ENCODE measurements around the gene DYSF.

The DYSF gene

DNA sequence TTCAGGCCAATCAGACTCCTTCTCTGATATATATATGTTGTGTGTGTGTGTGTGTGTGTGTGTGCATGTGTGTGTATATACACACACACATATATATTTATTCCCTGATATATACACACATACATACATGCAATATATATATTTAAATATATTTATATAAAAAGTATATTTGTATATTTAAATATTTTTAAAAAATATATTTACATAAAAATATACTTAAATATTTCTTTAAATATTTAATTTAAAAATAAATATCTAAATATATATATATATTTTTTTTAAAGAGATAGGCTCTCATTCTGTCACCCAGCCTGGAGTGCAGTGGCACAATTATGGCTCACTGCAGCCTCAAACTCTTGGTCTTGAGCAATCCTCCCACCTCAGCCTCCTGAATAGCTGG, 281.3 kb downstream of the DYSF start:
- no peak overlapping the region for H3K27ac ChIP-seq
- no peak for TF ChIP-seq ZFX (IDR thresholded peaks at IDR 0.05)
- TF ChIP-seq, protein P1, sequence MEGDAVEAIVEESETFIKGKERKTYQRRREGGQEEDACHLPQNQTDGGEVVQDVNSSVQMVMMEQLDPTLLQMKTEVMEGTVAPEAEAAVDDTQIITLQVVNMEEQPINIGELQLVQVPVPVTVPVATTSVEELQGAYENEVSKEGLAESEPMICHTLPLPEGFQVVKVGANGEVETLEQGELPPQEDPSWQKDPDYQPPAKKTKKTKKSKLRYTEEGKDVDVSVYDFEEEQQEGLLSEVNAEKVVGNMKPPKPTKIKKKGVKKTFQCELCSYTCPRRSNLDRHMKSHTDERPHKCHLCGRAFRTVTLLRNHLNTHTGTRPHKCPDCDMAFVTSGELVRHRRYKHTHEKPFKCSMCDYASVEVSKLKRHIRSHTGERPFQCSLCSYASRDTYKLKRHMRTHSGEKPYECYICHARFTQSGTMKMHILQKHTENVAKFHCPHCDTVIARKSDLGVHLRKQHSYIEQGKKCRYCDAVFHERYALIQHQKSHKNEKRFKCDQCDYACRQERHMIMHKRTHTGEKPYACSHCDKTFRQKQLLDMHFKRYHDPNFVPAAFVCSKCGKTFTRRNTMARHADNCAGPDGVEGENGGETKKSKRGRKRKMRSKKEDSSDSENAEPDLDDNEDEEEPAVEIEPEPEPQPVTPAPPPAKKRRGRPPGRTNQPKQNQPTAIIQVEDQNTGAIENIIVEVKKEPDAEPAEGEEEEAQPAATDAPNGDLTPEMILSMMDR (conservative IDR thresholded peaks at IDR 0.05), result no peak

DNA sequence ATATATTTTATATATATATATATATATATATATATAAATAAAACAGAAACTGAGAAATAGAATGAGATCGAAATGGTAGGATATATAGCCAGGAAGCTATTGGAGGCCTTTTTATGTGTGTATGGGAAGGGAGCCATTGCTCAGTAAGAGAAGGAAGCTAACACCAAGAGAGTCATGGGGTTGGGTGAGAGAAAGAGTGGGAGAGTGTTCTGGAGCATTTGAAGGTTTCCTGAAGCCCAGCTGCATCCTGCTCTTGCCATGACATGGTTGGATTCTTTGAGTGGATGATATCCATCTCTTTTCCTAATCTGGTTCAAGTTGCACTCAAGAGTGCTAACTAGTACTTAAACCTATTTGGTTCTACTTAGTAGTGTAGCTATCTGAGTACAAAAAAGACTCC, 282.3 kb downstream of the DYSF start:
- no peak for TF ChIP-seq ZFX (IDR thresholded peaks at IDR 0.05)
- TF ChIP-seq, protein P1 (conservative IDR thresholded peaks at IDR 0.05), result no peak

More for the DNA sequence above, 282.3 kb downstream of the DYSF start:
- no peak overlapping the region for H3K27ac ChIP-seq

Data from C4-2B (cell line).